ENCODE data around the gene MYO1B.
A peak's percentile ranks its signal among the peaks of the same experiment; 100 is the strongest.

The MYO1B gene

DNA sequence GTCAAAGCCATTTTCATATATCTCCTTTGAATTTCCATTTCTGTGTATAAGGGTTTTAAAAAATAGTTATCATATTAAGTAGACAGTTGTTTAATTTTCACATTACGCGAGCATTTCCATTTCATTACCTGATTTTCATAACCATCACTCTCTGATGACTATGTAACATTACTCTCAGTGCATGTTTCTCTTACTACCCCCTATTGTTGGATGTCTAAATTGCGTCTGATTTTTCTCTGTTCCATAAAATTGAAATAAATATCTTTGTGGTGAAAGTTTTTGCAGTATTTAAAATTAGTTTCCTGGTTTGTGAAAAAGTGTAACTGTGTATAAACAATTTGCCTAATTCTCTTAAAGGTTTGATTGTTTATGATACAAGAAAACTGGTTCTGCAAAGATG is 123.8 kb downstream of the MYO1B start:
- DNase-seq, result no peak

DNA sequence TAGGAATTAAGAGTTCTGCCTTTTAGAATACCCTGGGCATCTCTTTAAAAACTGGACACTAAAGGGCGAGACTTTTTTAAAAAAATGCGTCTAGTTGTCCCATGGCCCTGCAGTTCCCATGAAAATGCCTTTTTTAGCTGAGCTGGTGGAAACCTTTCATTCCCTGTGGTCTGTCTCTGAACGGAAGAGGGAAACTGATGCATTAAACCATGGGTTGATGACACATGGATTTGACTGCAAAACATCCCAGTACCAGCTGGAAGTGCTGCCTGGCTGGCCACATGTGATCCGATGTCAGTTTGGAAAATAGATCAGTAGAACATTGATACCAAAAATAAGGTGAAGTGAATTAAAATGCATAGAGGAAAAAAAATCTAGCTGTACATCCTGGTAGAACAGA is 129.2 kb downstream of the MYO1B start:
- DNase-seq, result no peak

DNA sequence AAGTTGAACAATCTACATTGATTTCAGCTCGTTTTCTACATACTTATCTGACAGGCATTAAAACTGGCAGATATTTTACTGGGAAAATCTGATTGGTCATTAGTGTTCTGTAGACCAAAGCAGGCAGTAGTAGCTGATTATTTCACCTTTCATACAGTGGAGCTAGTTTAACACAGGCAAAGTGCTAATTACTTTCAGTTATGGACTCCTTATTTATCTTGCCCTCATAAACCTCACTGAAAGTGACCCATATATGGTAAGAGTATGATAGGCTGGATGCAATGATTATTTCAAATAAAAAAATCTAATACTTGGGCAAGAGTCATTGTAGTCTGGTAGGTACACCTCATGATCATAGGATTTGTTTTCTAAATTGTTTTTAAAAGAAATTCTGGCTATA is 129.7 kb downstream of the MYO1B start:
- no peak for DNase-seq

DNA sequence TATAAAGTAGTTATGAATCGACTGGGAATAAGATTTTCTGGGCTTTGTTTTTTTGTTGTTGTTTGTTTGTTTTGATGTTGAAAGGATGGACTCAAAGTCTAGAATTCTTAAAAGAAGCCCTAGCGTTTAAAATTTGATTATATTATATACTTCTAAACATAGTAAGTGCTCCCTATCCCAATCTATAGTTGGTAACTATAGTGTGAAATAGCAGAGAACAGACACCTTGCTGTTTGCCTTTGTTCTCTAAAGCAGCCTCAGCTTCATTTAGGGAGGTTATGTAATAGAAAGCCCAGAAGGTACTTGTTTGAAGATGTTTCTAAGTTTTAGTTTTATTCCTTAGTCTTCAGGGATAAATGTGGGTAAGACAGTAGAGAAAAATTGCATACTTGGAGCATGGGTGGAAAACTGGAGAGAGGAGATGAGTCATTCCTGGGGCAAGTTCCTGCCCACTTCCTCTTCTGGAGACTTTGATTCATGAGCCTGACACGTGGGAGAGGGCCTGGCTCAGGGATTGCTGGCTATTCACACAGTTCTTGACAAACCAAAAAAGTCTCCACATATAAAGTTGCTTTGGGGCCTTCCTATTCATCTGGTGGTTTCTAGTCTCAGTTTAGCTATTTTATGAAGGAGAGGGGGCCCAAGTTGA is 131.9 kb downstream of the MYO1B start:
- DNase-seq, result peak; percentile 36

DNA sequence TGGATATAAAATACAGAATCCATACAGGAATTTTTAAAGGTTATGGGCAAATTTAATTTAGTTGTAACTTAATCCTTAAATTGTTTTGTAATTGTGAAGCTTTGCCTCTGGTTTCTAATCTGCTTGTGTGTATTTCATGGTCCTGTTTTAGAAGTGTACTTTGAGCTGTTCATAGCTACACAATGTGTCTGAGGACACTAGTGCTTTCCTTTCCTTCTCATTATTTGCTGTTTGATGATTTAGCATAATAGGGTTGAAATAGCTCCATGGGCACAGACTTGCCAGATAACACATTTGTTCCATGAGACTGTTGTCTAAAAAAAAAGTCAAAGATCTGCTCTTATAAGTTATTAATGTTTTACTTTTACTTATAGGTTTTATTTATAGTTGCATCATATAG is 134.2 kb downstream of the MYO1B start:
- no peak for DNase-seq

DNA sequence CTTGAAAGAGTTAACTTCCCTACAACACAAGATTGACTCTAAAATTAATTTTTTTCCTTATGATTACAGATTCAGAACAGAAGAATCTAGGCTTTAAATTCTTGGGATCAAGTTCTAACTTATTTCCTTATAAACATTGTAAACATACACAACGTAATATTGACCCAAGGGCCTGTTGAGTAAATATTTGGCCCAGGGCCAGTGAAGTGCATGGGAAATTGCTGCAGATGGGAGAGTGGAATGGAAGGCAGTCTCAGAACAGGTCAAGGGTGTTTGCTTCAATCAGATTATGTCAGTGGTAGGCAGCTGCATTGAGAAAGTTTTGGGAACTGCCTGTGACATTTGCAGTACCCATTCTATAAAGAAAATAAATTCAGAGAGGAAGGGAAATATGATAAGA is 137.6 kb downstream of the MYO1B start:
- no peak for DNase-seq

DNA sequence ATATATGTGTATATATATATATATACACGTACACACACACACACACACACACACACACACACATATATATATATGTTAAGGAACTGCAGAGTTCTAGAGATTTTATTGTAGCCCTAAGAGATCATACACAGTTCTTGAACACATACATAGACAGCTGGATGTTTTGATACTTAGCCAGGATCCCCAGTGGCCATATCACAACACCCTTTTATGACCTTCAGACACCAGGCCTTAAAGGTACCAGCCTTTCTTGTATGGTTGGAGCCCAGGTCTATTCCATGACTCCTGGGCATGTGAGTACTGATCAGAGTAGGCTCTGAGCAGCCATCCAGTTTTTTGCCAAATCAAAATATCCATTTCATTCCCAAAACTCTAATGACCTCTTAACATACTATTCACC is 138.3 kb downstream of the MYO1B start:
- DNase-seq, result no peak

DNA sequence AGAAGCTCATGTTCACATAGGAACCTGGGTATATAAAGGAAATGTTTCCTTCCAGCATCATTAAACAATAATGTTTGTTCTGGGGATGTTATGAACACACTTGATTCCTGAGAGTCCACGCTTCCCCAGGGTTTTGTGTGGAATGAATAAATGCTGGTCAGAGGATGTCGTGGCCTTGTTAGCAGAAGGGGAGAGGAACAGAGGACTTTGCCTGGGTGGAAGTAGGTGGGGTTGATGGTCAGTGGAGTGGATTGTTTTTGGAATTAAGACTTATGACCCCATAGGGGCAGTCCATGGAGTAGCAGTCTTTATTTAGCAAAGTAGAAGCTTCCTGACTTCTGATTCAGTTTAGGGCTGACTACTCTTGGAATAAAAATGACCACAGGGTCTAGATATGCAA is 139.6 kb downstream of the MYO1B start:
- no peak for DNase-seq

DNA sequence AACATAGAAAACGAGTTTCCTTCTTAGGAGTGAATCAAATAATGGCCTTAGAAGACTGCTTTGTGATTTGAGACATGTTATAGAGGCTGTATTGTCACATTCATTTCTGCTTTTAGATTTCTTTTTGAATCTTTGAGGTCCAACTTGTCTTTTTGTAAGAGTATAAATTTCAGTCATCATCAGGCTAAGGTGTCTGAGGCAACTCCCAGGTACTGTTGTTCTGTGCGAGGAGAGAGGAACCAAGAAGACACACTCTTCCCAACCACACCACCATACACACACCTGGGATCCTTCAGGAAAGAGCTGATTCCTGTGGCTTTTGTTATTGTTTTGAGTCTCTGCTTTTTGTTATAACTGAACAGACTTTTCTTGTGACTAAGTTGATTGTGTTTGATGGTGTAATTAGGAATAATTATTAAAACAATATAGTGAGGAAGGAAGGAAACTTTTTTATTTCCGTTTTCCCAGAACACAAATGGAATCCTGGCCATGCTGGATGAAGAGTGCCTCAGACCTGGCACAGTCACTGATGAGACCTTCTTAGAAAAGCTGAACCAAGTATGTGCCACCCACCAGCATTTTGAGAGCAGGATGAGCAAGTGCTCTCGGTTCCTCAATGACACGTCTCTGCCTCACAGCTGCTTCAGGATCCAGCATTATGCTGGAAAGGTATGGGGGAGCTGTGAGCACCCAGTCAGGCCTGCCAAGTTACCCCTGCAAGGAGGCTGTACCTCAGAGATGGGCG is 140.4 kb downstream of the MYO1B start:
- DNase-seq, result no peak

DNA sequence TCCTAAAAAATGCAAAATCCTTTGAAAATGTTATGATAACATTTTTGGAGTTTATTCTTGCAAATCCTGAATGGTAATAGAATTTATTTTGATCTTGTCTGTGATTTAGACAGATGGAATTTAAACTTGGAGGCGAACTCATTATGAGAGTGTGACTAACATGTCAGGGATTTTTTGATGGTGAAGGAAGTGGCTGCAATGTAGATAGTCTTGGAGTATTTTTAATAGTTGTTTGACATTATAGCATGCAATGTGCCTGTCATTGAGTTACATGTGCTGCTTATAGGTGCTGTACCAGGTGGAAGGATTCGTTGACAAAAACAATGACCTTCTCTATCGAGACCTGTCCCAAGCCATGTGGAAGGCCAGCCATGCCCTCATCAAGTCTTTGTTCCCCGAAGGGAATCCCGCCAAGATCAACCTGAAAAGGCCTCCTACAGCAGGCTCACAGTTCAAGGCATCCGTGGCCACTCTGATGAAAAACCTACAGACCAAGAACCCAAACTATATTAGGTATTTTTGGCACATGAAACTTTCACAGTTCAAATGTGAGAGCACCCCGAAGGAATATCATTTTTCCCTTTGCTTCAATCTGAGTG is 141.8 kb downstream of the MYO1B start:
- DNase-seq, result no peak

DNA sequence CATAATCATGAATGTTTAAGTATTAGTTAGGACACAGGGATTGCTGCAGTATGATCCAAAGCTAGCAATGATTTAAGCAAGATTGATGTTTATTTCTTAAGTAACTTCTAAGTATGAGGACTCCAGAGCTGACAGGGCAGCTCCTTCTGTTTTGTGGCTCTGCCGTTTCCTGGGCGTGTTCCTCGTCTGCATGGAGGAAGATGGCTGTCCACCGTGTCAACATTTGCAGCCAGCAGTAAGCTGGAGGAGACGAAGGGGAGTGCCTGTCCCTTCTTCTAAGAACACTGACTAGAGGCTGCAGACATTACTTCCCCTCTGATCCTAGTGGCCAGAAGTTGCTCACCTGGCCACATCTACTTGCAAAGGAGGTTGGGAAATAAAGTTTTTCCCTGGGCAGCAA is 144.1 kb downstream of the MYO1B start:
- DNase-seq, result no peak

DNA sequence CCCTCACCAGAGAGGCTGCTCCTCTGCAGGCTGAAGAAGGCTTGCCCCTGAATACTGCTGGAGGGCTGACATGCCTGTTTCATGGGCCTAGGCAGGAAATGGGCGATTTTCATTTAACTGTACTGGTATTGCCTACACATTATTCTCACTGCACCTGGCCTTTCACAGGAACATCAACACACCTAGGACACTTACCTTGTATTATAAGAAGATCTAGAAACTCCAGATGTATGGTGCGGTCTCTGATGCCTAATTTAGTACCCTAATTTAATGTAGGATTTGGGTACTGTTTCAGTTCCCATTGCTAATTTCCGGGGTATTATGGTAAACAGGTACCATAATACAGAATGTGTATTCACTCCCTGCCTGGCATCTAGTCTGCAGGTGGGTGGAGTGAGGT is 146.0 kb downstream of the MYO1B start:
- DNase-seq, result no peak

DNA sequence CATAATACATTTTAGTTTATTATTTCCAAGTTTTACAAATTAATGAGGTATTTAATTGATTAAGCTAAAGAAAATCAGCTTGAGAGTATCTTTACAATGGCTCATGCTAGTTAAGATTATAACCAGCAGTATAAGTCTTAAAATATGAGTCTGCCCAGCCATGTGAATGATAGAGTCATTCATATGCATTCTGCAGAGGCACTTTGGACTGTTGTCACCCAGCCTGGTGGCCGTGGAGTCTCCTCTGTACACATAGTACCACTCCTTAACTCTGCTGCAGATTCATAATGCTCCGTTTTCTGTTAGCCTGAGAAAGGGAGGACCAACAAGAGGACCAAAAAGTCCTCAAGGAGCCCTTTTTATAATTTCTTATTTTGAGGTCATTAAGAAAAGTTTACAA is 148.8 kb downstream of the MYO1B start:
- DNase-seq, result no peak

DNA sequence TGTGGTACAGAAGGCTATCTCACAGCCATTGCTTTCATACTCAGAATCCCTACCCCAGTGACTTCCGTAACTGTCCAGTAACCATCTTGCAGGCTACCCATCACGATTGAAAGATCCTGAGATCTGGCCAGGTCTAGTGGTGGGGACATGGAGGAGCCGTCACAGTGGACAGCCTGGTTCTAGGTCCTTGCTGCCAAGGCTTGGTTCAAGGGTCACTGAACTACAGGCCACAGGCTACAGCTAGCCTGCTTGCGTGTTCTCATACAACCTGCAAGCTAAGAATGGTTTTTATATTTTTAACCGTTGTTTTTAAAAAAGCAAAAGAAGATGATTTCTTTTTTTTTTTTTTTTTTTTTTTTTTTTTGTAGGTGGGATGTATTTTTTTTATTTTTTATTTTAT is 151.6 kb downstream of the MYO1B start:
- no peak for DNase-seq

DNA sequence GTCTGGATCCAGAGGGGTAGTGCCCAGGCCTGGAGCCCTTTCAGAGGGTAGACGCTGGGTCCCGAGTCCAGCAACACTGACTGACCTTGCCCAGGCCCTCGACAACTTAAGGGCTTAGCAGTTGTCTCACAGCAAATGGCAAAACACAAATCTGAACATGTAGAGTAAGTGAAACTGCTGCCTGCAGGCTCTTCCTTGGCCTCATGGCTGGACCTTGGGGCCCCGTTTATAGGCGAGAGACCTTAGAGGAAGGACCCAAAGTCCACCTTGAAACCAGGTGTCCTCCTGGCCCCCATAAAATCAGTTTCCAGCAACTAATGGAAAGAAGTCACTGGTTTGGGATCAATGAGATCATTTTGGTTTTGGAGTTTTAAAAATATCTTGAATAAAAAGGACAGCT is 154.4 kb downstream of the MYO1B start:
- DNase-seq, result no peak

DNA sequence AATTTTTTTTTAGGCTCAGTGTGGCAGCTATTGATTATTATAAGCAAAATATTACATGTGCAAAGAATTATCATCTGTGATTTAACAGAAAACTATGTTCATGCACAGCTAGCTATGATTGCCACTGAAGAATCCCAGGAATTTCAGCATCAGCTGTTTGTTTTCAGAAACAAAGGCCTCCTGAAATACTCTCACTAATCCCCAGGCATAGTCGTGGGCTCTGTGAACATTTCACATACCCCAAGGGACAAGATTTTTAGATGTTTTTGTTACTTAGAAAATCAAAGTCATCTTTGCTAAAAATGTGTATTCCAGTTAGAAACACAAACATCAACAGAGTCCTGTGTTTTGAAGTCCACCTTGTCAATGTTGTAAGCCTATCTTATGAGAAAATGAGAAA is 156.1 kb downstream of the MYO1B start:
- DNase-seq, result no peak

DNA sequence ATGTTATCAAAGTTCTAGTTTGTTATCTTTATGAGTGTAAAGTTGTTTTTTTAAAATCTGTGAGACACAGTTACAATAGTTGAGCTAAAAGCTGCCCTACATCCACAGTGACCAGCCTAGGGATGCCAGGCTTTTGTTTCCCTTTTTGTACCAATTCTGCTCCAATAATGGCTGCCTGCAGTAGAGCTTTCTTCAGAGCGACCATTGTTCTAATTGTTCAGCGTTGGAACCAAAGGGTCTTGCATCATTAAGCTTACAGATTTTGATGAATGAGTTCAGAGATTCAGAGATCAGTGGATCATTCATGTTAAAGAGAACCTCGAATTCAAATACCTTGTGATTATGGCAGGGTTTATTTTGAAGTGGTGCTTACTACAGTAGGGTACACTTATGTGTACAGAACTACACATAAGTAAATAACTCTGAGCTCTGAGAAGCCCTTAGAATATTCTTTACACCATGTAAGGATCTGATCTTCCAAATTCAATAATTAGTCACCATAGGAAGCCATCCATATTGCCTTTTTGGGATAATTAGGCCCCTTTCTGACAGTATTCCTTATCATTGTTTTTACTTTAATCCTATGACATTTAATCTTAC is 157.9 kb downstream of the MYO1B start:
- no peak for DNase-seq

DNA sequence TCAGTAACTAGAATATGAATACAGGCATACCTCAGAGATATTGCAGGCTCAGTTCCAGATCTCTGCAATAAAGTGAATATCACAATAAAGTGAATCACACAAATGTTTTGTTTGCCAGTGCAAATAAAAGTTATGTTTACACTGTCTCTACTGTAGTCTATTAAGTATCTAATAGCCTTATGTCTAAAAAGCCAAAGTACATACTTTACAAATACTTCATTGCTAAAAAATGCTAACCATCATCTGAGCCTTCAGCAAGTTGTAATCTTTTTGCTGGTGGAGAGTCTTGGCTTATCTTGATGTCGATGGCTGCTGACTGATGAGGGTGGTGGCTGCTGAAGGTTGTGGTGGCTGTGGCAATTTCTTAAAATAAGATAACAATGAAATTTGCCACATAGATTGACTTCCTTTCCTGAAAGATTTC is 159.4 kb downstream of the MYO1B start:
- no peak for DNase-seq

DNA sequence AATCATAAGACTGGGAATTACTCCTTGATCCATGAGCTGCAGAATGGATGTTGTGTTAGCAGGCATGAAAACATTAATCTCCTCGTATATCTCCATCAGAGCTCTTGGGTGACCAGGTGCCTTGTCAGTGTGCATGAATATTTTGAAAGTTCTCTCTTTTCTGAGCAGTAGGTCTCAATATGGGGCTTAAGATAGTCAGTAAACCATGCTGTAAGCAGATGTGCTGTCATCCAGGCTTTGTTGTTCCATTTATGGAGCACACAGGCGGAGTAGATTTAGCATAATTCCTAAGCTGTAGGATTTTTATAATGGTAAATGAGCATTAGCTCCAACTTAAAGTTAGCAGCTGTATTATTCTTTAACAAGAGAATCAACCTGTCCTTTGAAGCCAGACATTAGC is 160.3 kb downstream of the MYO1B start:
- no peak for DNase-seq

DNA sequence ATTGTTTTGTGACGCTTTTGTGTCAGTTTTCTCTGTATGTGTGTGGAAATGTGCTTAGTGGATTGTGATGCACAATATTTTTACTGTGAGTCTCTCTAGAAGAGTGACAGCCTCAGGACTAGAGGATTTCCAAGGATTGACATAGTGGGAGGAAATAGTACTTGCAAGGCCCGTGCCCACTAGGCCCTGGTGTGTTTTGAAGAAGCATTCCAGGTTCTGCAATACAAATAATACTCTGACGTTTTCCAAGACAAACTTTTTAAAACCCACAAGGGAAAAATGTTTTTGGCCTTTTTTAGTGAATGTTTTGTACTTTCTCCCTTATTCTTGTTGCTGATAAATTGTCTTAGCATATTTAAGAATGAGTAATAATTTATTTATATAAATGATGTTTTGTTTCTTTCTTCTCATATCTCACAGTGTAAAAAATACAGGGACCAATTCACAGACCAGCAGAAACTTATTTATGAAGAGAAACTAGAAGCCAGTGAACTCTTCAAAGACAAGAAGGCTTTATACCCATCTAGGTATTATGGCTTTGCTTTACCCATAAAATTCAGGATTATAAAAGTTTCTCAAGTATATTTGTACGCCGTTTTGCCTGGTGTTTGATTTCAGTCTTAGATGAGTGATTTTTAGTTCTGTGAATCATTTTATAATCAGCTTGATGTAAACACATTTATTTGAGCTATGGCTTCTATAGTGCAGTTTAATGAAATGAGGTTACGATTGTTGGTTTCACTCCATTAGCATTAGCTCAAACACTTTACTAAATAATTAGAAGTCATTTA is 165.6 kb downstream of the MYO1B start:
- no peak for DNase-seq

DNA sequence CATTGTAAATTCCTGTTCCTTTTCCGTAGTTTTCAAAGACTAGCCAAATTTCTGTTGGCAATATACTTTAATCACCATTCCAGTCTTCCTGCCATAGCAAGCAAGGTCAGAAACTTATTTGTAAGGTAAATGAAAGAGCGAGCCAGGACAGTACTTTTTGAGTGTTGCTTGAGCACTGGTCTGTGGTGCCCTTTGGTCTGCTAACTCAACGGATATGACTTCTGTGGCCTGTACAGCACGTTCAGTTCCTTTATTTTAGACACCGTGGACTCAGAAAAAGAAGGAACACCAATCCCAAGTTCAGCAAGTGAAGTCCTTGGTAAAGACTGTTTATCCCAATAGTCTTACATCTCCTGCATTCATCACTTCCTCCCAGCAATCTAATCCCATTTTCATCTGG is 166.3 kb downstream of the MYO1B start:
- no peak for DNase-seq

DNA sequence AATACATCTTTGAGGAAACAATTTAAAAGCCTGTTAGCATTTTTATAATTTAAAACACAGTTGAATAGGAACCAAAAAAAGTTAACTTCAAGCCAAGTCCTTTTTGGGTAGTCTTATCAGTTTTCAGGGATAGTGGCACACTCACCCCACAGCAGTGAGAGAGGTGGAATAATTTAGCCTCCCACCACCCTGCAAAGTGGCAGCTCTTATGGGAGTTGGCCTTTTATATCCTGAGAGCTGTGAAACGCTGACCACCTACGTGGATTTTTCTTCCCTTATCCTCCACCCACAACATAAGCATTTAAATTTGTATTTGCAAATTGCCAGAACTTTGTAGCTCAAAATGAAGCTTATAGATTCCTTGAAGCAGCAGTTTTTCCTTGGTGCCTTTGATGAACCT is 167.1 kb downstream of the MYO1B start:
- DNase-seq, result no peak

DNA sequence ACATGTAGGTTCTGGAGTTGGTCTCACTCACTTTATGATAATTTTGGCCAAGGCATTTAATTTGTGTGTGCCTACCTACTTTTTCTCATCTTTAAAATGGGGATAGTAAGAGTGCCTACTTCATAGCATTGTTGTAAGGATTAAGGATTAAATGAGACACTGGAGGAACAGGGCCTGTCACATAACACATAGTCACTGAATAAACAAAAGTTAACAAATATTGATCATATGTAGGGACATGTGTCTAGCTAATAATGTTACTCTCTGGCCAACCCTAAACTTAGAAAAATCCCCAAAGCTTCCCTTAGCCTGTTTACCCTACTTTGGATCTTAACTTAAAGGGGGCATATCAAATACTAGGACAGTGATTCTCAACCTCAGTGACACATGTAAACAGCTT is 169.9 kb downstream of the MYO1B start:
- no peak for DNase-seq

Data from T1000 (cell line).